Coronary artery (tissue), 2 donors: ENCODE data around the gene VKORC1.

Source experiments
- DNase-seq: peaks from one replicate; pipeline ENCODE4 v3.0.0-alpha.2; 2017; ENCODE audit warnings: low spot score
- H3K27ac ChIP-seq, 2 donors: fragments of 200-600 bp; sonication (generic); one replicate each; pipeline ENCODE4 v1.5.1; 2016 to 2019
- H3K4me3 ChIP-seq: fragments of 200-600 bp; sonication (generic); 2 replicates; pipeline ENCODE4 v1.5.1; 2016; ENCODE audit warnings: mild to moderate bottlenecking, moderate library complexity
- TF ChIP-seq, protein P1 (sequence below): fragments of 200-600 bp; sonication (generic); IDR thresholded peaks from one replicate; pipeline ENCODE4 v1.5.1; 2019; ENCODE audit warnings: antibody characterized with exemption

VKORC1 gene

DNA sequence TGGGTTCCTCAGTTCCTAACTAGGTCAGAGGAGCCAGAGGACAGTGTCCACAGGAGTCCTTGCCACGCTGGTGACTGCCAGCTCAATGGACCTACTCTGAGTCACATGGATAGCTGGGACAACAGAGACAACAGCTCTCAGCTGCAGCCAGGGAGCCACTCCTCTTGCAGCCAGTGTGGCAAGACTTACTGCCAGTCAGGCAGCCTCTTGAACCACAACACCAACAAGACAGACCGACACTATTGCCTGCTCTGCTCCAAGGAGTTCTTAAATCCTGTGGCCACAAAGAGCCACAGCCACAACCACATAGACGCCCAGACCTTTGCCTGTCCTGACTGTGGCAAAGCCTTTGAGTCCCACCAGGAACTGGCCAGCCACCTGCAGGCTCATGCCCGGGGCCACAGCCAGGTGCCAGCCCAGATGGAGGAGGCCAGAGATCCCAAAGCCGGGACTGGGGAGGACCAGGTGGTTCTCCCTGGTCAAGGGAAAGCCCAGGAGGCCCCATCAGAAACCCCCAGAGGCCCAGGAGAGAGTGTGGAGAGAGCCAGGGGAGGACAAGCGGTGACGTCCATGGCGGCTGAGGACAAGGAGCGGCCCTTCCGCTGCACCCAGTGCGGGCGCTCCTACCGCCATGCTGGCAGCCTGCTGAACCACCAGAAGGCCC lies 13.7 kb downstream of the VKORC1 start:
- H3K27ac ChIP-seq: no peak overlapping the region
- DNase-seq: no peak
- TF ChIP-seq, protein P1, sequence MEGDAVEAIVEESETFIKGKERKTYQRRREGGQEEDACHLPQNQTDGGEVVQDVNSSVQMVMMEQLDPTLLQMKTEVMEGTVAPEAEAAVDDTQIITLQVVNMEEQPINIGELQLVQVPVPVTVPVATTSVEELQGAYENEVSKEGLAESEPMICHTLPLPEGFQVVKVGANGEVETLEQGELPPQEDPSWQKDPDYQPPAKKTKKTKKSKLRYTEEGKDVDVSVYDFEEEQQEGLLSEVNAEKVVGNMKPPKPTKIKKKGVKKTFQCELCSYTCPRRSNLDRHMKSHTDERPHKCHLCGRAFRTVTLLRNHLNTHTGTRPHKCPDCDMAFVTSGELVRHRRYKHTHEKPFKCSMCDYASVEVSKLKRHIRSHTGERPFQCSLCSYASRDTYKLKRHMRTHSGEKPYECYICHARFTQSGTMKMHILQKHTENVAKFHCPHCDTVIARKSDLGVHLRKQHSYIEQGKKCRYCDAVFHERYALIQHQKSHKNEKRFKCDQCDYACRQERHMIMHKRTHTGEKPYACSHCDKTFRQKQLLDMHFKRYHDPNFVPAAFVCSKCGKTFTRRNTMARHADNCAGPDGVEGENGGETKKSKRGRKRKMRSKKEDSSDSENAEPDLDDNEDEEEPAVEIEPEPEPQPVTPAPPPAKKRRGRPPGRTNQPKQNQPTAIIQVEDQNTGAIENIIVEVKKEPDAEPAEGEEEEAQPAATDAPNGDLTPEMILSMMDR: no peak
- no peak overlapping the region for H3K4me3 ChIP-seq

DNA sequence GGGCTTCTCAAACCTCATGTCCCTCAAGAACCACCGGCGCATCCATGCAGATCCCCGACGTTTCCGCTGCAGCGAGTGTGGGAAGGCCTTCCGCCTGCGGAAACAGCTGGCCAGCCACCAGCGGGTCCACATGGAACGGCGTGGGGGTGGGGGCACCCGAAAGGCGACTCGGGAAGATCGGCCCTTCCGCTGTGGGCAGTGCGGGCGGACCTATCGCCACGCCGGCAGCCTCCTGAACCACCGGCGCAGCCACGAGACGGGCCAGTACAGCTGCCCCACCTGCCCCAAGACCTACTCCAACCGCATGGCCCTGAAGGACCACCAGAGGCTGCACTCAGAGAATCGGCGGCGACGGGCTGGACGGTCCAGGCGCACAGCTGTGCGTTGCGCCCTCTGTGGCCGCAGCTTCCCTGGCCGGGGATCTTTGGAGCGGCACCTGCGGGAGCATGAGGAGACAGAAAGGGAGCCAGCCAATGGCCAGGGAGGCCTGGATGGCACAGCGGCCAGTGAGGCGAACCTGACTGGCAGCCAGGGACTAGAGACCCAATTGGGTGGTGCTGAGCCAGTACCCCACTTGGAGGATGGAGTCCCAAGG lies 14.5 kb downstream of the VKORC1 start:
- Histone ChIP-seq H3K4me3 (no peak overlapping the region), H3K27ac (no peak overlapping the region)
- TF ChIP-seq, protein P1: no peak
- DNase-seq: no peak

DNA sequence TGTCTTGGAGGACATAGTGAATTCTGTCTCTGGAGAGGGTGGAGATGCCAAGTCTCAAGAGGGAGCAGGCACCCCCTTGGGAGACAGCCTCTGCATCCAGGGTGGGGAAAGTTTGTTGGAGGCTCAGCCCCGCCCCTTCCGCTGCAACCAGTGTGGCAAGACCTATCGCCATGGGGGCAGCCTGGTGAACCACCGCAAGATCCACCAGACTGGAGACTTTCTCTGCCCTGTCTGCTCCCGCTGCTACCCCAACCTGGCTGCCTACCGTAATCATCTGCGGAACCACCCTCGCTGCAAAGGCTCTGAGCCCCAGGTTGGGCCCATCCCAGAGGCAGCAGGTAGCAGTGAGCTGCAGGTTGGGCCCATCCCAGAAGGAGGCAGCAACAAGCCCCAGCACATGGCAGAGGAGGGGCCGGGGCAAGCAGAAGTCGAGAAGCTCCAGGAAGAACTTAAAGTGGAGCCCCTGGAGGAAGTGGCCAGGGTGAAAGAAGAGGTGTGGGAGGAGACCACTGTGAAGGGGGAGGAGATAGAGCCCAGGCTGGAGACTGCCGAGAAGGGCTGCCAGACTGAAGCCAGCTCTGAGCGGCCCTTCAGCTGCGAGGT lies 15.2 kb downstream of the VKORC1 start:
- no peak for DNase-seq
- Histone ChIP-seq H3K4me3 (no peak overlapping the region), H3K27ac (no peak overlapping the region)
- TF ChIP-seq, protein P1: no peak

DNA sequence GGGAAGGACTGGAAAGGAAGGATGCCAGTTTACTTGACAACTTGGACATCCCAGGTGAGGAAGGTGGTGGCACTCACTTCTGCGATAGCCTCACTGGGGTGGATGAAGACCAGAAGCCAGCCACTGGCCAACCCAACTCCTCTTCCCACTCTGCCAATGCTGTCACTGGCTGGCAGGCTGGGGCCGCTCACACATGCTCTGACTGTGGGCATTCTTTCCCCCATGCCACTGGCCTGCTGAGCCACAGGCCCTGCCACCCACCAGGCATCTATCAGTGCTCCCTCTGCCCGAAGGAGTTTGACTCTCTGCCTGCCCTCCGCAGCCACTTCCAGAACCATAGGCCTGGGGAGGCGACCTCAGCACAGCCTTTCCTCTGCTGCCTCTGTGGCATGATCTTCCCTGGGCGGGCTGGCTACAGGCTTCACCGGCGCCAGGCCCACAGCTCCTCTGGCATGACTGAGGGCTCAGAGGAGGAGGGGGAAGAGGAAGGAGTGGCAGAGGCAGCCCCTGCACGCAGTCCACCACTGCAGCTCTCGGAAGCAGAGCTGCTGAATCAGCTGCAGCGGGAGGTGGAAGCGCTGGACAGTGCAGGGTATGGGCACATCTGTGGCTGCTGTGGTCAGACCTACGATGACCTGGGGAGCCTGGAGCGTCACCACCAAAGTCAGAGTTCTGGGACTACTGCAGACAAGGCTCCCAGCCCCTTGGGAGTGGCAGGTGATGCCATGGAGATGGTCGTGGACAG lies 15.8 kb downstream of the VKORC1 start:
- DNase-seq: no peak
- H3K27ac ChIP-seq: no peak overlapping the region
- TF ChIP-seq, protein P1: no peak
- H3K4me3 ChIP-seq: no peak overlapping the region

DNA sequence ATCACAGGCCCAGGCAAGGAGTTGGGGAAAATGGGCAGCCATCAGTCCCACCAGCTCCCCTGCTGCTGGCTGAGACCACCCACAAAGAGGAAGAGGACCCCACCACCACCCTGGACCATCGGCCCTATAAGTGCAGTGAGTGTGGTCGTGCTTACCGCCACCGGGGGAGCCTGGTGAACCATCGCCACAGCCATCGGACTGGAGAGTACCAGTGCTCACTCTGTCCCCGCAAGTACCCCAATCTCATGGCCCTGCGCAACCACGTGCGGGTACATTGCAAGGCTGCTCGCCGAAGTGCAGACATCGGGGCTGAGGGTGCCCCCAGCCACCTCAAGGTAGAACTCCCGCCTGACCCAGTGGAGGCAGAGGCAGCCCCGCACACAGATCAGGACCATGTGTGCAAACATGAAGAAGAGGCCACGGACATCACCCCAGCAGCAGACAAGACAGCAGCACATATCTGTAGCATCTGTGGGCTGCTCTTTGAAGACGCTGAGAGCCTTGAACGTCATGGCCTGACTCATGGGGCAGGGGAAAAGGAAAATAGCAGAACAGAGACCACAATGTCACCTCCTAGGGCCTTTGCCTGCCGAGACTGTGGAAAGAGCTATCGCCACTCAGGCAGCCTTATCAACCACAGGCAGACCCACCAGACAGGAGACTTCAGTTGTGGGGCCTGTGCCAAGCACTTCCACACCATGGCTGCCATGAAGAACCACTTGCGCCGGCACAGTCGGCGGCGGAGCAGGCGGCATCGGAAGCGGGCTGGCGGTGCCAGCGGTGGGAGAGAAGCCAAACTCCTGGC lies 16.8 kb downstream of the VKORC1 start:
- no peak for DNase-seq
- H3K4me3 ChIP-seq: no peak overlapping the region
- H3K27ac ChIP-seq: no peak overlapping the region
- TF ChIP-seq, protein P1: no peak

DNA sequence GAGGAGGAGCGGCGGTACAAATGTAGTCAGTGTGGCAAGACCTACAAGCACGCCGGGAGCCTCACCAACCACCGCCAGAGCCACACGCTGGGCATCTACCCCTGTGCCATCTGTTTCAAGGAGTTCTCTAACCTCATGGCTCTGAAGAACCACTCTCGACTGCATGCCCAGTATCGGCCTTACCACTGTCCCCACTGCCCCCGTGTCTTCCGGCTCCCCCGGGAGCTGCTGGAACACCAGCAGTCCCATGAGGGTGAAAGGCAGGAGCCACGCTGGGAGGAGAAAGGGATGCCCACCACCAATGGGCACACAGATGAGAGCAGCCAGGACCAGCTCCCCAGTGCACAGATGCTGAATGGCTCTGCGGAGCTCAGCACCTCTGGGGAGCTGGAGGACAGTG lies 17.6 kb downstream of the VKORC1 start:
- DNase-seq: no peak
- Histone ChIP-seq H3K27ac (no peak overlapping the region), H3K4me3 (no peak overlapping the region)
- TF ChIP-seq, protein P1: no peak
